ENCODE measurements around the gene PDGFC.

DNA sequence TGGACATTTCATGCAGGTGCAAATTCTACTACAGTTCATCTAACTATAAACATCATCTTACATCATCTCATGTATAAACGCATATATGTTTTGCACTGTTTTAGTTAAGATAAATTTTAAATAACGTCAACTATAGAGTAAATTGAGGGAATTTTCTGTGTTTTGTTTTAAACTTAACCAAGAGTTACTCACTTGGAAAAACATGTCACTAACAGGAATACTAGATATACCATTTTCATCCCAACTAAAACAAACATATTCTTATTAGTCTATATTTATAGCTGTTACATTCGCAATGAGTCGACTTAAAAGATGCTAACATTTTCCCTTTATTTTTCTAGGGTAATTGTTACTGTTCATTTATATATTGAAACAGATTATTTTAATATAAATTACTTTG lies 159.6 kb downstream of the PDGFC start:
- no peak for TF ChIP-seq HDGF (IDR thresholded peaks at IDR 0.05; ENCODE audit: borderline replicate concordance)
- no peak for TF ChIP-seq SP1 (IDR thresholded peaks at IDR 0.05)
- no peak for TF ChIP-seq ZNF384 (IDR thresholded peaks at IDR 0.05)

Data from HEK293T (cell line).